ENCODE measurements around the gene SHD.

The SHD gene

DNA sequence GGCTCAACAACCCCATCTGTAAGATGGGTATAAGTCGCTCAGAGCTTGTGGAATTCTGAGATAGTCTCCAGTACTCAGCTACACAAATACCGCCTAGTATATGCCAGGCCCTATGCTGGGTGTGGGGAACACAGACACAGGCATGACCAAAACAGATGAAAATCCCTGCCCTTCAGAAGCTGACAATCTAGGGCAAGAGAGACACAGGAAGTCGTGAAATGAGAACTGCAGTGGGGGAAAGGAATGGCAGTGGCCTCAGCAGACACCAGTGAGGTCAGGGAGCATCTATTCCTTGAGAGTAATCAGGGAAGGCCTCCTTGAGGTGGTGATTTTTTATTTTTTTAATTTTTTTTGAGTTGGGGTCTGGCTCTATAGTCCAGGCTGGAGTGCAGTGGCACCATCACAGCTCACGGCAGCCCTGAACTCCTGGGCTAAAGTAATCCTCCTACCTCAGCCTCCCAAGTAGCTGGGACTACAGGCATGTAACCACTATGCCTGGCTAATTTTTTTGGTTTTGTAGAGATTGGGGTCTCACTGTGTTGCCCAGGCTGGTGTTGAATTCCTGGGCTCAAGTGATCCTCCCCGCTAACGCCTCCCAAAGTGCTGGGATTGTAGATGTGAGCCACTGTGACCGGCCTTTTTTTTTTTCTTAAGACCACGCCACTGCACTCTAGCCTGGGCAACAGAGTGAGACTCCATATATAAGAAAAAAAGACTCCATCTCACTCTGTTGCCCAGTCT is 19.9 kb downstream of the SHD start:
- no peak for DNase-seq

DNA sequence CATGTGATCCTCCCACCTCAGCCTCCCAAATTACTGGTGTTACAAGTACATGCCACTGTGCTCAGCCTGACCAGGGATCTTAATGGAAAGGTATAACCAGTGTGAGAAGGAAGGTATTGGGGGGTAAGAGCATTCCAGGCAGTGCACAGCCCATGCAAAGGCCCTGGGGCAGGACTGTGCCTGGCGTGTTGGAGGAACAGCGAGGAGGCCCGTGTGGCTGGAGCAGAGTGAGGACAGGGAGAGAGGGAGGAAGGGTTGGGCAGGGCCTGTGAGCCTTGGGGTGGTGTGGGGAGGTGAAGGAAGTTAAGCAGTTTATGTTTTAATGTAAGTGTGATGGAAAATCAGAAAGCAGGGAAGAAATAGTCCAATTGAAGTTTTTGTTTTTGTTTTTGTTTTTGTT is 21.5 kb downstream of the SHD start:
- no peak for DNase-seq

DNA sequence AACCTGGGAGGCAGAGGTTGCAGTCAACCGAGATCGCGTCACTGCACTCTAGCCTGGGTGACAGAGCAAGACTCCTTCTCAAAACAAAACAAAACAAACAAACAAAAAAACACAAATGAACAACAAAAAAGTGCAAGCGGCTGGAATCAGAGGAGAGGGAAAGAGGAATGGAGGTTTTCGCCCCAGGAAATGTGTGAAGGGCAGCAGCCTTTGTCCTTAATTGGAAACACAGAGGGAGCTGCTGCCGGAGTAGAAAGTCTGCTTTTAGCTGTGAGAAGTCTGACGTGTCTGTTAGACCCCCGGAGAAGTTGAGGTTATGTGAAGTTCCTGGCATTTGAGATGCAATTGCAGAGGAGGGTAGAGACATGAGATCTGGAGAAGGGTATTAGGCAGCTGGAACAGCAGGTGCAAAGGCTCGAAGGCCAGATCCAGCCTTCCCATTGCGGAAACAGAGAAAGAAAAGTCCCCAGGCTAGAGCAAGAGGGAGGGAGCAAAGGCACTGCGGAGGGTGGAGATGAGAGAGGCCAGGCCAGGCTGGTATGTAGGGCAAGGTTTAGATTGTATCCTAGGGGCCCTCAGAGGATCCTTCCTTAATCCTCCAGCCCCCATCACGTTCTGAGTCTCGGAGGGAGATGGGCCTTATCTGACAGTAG is 22.6 kb downstream of the SHD start:
- DNase-seq: no peak

DNA sequence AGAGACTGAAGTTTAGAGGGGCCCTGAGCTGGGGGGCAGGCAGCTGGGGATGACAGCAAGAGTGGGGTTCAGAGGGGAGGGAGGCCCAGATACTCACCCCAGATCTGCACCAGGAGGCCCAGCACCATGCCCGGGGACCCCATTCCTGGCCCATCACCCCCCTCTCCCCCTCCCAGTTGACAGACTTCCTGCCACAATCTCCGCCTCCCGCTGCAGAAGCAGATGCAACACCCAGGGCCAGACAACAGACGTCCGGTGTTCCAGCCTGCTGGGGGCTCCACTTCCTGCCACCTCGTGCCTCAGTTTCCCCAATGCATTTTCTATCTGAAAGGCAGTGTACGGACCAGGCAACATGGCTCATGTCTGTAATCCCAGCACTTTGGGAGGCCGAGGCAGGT is 23.2 kb downstream of the SHD start, which contains the start of gene TMIGD2:
Gene TMIGD2, minus strand, starts transcription at position 147 of the 398 bp plus-strand sequence. Its CDS starts 4 bp downstream, at position 143.
- no peak for DNase-seq

DNA sequence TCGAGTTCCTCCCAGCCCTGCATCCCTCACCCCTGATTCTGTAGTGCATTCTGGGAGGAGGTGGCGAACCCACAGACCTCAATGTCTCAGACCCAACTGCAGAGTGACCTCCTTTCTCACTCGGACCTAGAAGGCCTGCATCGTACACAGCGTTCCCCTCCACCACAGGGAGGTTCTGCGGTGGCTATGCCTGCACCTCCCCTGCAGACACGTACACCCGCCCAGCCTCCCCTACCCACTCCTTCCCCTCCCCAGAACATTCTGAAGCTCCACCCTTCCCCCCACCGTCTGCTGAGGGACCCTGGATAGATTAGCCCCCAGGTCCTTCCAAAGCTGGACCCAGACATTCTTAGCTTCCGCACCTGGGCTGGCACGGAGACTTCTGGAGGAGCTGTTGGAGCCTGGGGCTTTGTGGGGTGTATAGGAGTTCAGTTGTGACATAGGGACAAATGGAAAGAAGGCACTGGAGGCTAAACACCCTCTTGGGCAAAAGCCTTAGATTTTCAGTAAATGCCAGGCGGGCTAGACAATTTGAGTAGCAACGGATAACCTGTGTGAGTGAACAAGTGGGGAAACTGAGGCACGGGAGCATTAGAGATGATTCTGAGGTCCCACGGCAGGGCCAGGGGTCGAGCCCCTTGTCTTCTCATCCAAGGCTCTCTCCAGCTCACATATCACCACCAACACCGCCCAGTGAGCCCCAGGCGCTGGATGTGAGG is 24.9 kb downstream of the SHD start:
- no peak for DNase-seq

DNA sequence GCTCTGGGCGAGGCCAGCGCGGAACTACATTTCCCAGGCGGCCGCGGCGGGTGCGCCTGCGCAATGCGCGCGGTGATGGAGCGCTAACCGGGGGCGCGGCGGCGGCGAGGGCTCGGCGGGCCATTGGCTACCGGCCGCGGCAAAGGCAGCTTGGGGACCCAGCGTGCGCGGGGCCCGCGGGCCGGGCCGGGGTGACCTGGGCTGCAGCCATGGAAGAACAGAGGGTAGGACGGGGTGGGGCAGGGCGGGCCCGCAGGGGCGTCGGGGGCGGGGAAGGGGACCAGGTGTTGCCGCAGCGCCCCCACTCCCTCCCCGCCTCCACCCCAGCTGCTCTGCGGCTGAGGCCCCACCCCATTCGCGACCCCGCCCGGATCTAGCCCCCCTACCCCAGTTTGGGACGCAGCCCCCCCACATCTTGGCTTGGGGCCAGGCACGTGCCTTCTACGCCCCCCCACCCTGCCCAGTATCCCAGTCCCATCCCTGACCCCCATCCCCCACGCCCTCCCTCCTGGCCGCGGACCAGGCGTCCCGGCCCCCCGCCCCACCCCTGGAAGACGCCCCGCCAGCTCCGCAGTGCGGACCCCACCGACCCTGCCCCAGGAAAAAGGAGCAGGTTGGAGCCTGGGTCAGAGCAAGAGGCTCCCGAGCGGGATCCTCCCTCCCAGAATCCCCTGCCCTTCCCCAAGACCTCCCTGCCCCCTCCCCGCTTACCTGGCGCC is 25.6 kb downstream of the SHD start, which contains the start of gene FSD1:
Gene FSD1, plus strand, starts transcription at position 61 of the 719 bp plus-strand sequence. Its CDS starts 149 bp downstream, at position 210.
- peak; percentile 52 for DNase-seq

DNA sequence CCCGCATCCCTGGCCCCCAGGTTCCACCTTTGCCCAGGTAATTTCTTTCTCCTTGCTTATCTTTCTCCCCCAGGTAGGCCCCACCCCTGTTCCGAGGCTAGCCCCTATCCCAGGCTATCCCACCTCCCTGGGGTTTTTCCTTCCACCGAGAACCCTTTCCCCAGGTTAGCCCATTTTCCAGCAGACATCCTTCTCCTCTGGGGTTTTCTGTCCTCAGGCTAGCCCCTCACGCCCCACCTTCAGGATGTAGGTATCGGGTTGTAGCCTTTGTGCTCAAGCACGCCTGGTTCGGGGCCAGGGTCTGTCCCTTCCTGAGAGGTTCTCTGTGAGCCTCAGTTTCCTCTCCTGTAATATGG is 26.2 kb downstream of the SHD start:
- no peak for DNase-seq

DNA sequence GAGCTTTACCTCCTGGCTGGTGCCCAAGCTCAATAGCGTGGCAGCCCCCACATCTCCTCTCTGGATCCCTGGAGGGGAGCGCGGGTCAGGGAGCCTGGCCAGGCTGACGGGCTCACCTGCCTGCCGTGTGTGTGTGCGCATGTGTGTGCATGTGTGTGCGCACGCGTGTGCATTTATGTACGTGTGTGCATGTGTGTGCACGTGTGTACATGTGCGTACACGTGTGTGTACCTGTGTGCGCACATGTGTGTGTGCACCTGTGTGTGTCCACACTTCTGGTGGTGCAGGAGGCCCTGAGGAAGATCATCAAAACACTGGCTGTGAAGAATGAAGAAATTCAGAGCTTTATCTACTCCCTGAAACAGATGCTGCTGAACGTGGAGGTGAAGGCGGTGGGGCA is 26.6 kb downstream of the SHD start:
- DNase-seq: no peak

DNA sequence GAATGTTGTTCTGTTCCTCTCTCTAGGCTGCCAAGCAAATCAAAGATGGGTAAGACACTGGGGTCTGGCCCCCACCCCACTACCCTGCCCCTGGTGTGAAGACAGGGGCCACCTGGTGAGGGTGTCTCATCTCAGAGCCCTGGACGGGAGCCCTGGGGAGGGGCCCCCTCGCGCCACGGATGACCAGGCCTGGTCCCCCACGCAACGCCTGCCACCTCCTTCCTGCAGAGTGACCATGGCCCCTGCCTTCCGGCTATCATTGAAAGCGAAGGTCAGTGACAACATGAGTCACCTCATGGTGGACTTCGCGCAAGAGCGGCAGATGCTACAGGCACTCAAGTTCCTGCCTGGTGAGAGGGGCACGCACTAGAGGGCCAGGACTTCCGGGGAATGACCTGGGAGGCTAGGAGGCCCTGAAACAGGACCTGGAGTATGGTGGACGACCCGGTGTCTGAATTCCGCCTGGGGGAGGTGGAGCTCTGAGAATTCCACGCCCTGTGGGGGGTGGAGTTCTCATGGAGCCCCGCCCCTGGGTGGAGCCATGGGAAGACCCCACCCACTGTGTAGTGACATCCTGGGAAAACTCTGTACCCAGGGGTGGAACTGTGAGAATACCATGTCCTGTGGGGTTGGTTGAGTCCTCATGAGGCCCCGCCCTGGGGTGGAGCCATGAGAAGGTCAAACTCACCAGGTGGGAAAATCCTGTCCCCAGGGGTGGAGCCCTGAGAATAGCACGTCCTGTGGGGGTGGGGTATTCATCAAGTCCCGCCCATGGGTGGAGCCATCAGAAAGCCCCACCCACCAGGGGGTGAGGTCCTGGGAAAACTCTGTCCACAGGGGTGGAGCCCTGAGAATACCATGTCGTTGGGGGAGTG is 31.4 kb downstream of the SHD start:
- no peak for DNase-seq

DNA sequence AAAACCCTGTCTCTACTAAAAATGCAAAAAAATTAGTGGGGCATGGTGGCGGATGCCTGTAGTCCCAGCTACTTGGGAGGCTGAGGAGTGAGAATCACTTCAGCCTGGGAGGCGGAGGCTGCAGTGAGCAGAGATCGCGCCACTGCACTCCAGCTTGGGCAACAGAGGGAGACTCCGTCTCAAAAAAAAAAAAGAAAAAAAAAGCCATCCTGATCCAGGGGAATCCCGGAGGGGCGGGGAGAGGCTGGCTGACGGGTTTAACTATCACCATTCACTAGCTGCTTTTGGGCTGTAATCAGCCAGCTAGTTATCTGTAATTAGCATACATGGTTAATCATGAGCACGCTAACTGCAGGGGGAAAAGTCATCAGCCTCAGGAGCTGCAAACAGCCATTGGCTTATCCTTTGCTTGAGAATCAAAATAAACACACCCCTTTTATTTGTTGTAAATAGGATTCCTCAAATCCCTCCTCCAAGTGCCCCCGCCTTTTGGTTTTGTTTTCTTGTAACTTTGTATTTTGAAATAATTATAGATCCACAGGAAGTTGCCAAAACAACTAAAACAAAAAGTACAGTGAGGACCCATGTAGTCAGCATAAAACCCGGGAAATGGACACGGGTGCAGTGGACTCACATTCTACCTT is 34.9 kb downstream of the SHD start:
- DNase-seq: no peak

DNA sequence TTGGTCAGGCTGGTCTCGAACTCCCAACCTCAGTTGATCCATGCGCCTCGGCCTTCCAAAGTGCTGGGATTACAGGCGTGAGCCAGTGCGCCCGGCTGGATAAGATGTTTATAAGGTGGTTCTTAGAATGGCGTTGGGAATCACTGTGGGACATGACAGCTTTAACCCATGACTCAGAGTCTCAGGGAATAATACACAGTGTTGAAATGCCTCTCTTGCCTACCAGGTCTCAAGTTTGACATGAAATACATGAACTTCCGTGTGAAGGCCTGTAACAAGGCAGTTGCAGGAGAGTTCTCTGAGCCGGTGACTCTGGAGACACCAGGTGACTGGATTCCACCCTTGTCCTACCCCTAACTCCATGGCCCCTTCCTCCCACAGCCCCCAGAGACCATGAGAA is 37.9 kb downstream of the SHD start:
- no peak for DNase-seq

DNA sequence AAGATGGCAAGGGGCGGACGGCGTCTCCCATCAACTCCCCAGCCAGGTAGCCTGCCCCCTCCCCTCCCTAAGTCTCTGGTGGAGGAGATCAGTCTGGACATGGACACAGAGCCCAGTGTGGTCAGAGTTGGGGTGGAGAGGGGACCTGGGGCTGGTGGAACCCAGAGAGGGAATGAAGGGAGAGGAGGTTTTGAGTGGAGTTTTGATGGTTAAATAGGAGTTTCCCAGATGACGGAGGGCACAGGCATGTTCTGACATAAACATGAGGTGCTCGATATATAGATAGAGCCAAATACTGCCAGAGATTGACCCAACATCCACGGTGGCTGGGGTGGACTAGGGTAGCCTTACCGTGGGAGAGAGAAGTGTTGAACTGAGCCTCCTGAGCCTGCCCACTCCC is 39.4 kb downstream of the SHD start:
- DNase-seq: no peak

DNA sequence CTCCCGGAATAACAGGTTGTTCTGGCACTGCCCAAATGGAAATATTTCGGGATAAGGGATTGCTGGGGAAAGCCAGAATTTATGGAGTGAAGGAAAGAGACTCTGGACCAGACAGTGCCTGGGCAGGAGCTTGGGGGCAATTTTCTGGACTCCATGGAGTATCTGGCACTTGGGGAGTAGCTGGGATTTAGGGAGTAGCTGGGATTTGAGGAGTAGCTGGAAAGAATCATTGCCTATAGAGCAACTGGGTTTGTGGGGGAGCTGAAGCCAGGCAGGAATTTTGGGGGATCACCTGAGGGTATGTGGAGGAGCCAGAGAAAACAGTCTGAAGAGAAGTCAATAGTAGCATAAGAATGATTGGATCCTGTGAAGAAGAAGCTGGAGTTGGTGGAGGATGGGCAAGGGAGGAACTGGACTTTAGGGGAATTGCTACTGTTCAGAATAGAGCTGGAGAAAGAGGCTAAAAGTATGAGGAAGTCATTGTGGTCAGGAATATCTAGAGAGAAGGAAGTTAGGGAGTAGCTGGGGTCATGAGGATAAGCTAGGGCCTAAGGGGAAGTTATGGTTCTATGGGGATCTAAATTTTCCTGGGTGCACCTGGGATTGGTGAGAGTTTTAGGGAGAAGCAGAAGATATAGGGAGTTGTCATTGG is 40.1 kb downstream of the SHD start:
- DNase-seq: no peak

DNA sequence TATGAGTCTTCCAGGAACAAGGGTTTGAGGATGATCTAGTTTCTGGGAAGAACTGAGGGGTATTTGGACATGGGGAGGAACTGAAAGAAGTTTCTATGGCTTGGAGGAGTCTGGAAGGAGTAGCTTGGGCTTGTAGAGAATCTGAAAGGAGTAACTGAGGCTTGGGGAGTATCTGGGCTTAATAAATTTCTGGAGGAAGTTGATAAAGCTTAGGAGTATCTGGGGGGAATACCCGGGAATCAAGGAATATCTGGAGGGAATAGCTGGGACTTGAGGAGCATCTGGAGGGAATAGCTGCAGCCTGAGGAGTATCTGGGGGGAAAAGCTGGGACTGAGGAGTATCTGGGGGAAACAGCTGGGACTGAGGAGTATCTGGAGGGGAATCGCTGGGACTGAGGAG is 41.4 kb downstream of the SHD start:
- no peak for DNase-seq

DNA sequence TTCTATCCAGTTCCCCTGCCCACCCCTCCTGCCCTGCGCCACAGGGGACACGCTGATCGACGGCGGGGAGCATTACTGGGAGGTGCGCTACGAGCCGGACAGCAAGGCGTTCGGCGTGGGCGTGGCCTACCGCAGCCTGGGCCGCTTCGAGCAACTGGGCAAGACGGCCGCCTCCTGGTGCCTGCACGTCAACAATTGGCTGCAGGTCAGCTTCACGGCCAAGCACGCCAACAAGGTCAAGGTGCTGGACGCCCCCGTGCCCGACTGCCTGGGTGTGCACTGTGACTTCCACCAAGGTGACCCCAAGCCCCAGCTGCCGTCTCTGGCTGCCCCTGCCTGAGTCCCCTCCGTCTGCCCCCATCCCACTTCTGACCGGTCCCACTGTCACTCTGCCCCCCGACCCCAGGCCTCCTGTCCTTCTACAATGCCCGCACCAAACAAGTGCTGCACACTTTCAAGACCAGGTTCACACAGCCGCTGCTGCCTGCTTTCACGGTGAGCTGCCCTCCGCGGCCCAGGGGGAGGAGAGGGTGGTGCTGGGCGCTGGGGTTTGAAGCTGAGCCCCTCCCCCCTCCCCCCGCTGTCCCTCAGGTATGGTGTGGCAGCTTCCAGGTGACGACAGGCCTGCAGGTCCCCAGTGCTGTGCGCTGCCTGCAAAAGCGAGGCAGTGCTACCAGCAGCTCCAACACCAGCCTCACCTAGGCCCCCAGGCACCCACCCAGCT is 44.0 kb downstream of the SHD start:
- DNase-seq: no peak

DNA sequence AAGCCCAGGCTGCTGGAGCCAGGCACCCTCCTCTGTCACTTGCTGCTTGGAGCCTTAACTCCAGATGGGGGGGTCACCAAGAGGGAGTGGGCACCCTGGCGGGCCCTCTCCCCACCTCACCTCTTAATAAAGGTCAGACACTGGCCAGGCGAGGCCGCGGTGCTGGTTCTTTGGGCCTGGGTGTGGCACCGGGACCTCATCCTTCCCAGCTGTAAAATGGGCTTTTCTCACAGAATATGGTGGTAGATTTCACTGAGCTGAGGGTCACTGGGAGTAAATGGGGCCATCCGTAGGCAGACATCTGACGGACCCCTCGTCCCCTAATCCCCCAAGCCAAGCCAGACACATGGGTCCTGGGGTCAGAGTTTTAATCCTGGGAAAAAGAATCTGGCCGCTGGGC is 44.6 kb downstream of the SHD start:
- no peak for DNase-seq

DNA sequence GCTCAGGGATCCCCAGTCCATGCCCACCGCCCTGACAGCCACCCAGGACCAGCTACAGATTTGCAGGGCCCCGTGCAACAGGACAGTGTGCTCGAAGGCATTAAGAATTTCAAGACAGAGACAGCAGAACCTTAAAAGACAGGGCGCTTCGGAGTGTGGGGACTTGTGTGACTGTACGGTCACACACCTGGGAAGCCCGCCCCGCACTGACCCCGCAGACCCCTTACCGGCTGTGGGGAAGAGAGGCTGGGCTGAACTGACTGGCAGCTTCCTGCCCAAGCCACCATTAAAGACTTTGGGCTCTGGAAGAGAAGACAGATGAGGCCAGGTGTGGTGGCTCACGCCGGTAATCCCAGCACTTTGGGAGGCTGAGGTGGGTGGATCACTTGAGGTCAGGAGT is 45.2 kb downstream of the SHD start:
- DNase-seq: no peak

DNA sequence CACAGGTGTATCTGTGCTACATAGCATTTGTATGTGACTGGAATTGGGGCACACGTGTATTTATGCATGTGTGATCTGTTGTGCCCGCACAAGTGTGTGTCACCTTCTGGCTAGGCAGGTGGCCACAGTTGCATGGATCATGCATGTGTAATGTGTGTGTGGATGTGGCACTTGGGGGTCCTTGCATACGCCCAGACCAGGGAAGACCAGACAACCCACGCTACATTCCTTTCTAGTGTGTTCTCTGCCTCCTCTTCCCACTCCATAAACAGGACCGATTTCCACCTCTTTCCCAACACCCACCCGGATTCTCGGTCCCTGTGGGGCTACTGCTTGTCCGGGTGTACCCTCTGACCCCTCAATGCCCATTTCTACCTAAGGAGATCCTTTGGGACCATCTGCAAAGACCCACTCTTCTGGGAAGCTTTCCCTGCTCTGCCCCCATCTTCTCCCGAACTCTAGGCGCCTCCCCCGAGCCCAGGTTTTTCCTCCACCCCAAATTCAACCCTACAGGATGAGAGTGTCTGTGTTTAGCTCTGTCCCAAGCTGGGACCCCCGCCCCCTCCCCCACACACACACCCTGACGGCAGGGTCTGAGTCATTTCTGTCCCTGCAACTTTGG is 47.3 kb downstream of the SHD start:
- DNase-seq: no peak

DNA sequence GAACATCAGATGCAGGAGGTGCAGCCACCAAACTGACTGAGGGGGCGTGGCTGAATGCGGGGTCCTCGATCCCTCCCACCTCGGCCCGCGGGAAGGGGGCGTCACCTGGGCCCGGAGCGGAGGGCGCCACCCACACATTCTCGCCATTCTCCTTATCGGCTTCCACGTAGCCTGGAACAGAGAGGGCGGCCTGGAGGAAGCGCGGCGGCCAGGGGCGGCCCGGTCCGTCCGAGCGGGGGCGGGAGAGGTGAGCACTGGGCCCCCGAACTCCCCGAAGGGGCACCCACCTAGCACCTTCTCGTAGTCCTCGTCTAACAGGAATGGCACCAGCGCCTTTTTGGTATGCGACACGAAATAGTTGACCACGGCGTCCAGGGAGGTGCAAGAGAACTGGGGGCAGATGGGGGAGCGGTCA is 47.8 kb downstream of the SHD start:
- no peak for DNase-seq

DNA sequence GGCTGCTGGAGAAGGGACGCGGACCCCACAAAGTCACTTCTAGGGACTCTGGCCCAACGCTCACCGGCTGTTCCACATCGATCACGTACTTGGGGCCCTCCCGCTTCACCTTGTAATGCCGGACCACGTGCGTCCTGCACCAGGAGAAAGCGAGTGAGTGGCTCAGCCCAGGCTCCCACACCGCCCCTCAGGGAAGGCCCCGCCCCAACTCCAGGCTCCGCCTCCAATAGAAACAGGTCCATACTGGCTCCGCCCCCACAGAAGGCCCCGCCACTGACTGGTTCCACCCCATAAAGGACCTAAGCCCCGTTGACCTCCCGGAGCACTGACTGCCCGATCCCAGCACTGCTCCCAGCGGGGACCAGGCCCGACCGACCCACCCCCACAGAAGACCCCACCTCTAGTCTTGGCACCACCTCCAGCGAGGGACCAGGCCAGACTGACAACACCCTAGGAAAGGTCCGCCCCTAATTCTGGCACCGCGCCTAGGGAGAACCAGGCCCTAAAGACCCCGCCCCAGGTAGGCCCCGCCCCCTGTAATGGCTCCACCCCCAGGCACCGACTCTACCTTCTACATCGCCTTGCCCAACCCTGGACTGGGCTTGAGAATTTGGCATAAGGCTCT is 48.3 kb downstream of the SHD start:
- DNase-seq: no peak

Measured in DMS79 treated with DMSO at 0.1 percent for 48 hours (cell line).